Stomach (tissue), 4 donors: ENCODE results near the gene PDE9A.

Source experiments
- CTCF ChIP-seq, 7 experiments: fragments of 450-650 bp in 4 of 7; fragments of 200-600 bp in 3 of 7; sonication (generic) in 3 of 7; IDR thresholded peaks; one replicate each; pipeline ENCODE4 v1.5.1; 2016 to 2019; ENCODE audit warnings: antibody characterized with exemption in 7 of 7, control low read depth in 2 of 7, mild to moderate bottlenecking in 1 of 7
- EP300 ChIP-seq: sonication (generic); formaldehyde crosslinking; IDR thresholded peaks from one replicate; pipeline ENCODE4 v1.6.1; 2017; ENCODE audit warnings: antibody characterized with exemption
- POLR2A ChIP-seq, 4 donors: fragments of 450-650 bp; IDR thresholded peaks; one replicate each; pipeline ENCODE4 v1.6.1; 2016; ENCODE audit warnings: antibody characterized with exemption in 4 of 4, control low read depth in 2 of 4, mild to moderate bottlenecking in 1 of 4, moderate library complexity in 1 of 4
- POLR2AphosphoS5 ChIP-seq, 3 donors: sonication (generic); formaldehyde crosslinking; IDR thresholded peaks; one replicate each; pipeline ENCODE4 v1.6.1; 2016; ENCODE audit warnings: antibody characterized with exemption in 3 of 3

- TF ChIP-seq POLR2A (IDR thresholded peaks at IDR 0.05) (no peak), CTCF (IDR thresholded peaks at IDR 0.05) (no peak), POLR2AphosphoS5 (IDR thresholded peaks at IDR 0.05) (no peak), EP300 (no peak)
Observed at GRCh38 chr21:42611852-42612251, 41.6 kb upstream of the PDE9A start.
